ENCODE measurements around the gene DYSF. TPM values are rescaled to one million over a fixed set of nuclear protein-coding genes. Genes with fewer than 3 reads are reported as not detected.

The DYSF gene
- total and polyA plus RNA-seq, 2 donors (not counting 1 experiment from before 2014, with no cell fraction given) = 0.17 to 0.43 TPM

GRCh38 chr2:71526141-71526540, 72.8 kb downstream of the DYSF start:
- no peak overlapping the region for H3K27ac ChIP-seq (ENCODE audit: low read length in 2 of 2)
- no peak overlapping the region for H2AFZ ChIP-seq (ENCODE audit: insufficient read depth, low read depth, low read length, poor library complexity, severe bottlenecking)
- no peak overlapping the region for H3K4me3 Mint-ChIP-seq
- H3K4me1 ChIP-seq (ENCODE audit: control insufficient read depth in 2 of 2, insufficient read depth in 2 of 2, low read length in 2 of 2) = no peaks in the 10 kb centered on the region
- peaks cover 0 to 5% (median 0%) of the 10 kb centered on the region in 4 experiments for H3K27me3 ChIP-seq (replicated peaks in 1 of 4; ENCODE audit: control extremely low read depth in 1 of 4, control insufficient read depth in 3 of 4, insufficient read depth in 4 of 4, low read length in 3 of 4)
- ChIA-PET CTCF (interaction anchor here (0.5 to 2.2 kb wide), 3 partner anchors 12 to 369 kb away, joined by 3 to 4 read pairs (median 3); no protein-coding TSS in a partner anchor), POLR2A (no interaction called here)
- H3K4me3 ChIP-seq (ENCODE audit: control extremely low read depth in 1 of 5, extremely low read depth in 1 of 5, insufficient read depth in 1 of 5, low read depth in 2 of 5, low read length in 4 of 5) = no peak overlapping the region
- no peak overlapping the region for H3K4me2 ChIP-seq (replicated peaks; ENCODE audit: low read depth, low read length, poor library complexity, severe bottlenecking)
- DNase-seq (no peak), ATAC-seq (ENCODE audit: low read depth) (no peak)
- H3K36me3 ChIP-seq (replicated peaks in 1 of 2; ENCODE audit: control extremely low read depth in 1 of 2, control insufficient read depth in 1 of 2, extremely low read depth in 1 of 2, insufficient read depth in 2 of 2, low read length in 1 of 2) = no peaks in the 10 kb centered on the region
- peaks cover 37% of the 10 kb centered on the region for H3K27me3 Mint-ChIP-seq
- 94% methylated on average over 16 of the region's 17 CpGs for WGBS (ENCODE audit: insufficient coverage)
- no peak for TF ChIP-seq CTCF (IDR thresholded peaks at IDR 0.05)
- intact Hi-C loops (cut with micrococcal nuclease) = no loop called here
- no peak overlapping the region for H3K9ac ChIP-seq (ENCODE audit: low read length)
- H3K9me3 ChIP-seq (ENCODE audit: control extremely low read depth in 1 of 3, control insufficient read depth in 2 of 3, insufficient read depth in 1 of 3, low read length in 2 of 3) = peaks cover 0 to 5% (median 0%) of the 10 kb centered on the region in 3 donors
- no peak overlapping the region for H3K27ac Mint-ChIP-seq
- H3K79me2 ChIP-seq (ENCODE audit: control insufficient read depth, insufficient read depth, low read length) = no peaks in the 10 kb centered on the region
- peaks cover 1% of the 10 kb centered on the region for H3K9me3 Mint-ChIP-seq (ENCODE audit: insufficient read depth)
- no peaks in the 10 kb centered on the region for H4K20me1 ChIP-seq (ENCODE audit: control insufficient read depth, insufficient read depth, low read length, poor library complexity, severe bottlenecking)
- H3K4me1 Mint-ChIP-seq = no peaks in the 10 kb centered on the region

- Histone ChIP-seq H3K9me3 (ENCODE audit: control extremely low read depth in 1 of 3, control insufficient read depth in 2 of 3, insufficient read depth in 1 of 3, low read length in 2 of 3) (no peaks in the 10 kb centered on the region), H3K27me3 (replicated peaks in 1 of 4; ENCODE audit: control extremely low read depth in 1 of 4, control insufficient read depth in 3 of 4, insufficient read depth in 4 of 4, low read length in 3 of 4) (peaks cover 0 to 4% (median 0%) of the 10 kb centered on the region in 4 experiments), H3K27ac (ENCODE audit: low read length in 2 of 2) (no peak overlapping the region), H3K36me3 (replicated peaks in 1 of 2; ENCODE audit: control extremely low read depth in 1 of 2, control insufficient read depth in 1 of 2, extremely low read depth in 1 of 2, insufficient read depth in 2 of 2, low read length in 1 of 2) (no peaks in the 10 kb centered on the region), H2AFZ (ENCODE audit: insufficient read depth, low read depth, low read length, poor library complexity, severe bottlenecking) (no peak overlapping the region), H3K4me3 (ENCODE audit: control extremely low read depth in 1 of 5, extremely low read depth in 1 of 5, insufficient read depth in 1 of 5, low read depth in 2 of 5, low read length in 4 of 5) (no peak overlapping the region), H3K79me2 (ENCODE audit: control insufficient read depth, insufficient read depth, low read length) (no peaks in the 10 kb centered on the region), H4K20me1 (ENCODE audit: control insufficient read depth, insufficient read depth, low read length, poor library complexity, severe bottlenecking) (no peaks in the 10 kb centered on the region), H3K4me2 (replicated peaks; ENCODE audit: low read depth, low read length, poor library complexity, severe bottlenecking) (no peak overlapping the region), H3K4me1 (ENCODE audit: control insufficient read depth in 2 of 2, insufficient read depth in 2 of 2, low read length in 2 of 2) (no peaks in the 10 kb centered on the region), H3K9ac (ENCODE audit: low read length) (no peak overlapping the region)
- TF ChIP-seq EZH2 (IDR thresholded peaks at IDR 0.05; ENCODE audit: borderline replicate concordance, insufficient read depth, low read depth, low read length, poor library complexity, severe bottlenecking) (no peak), CTCF (IDR thresholded peaks at IDR 0.05) (no peak)
- no peaks in the 10 kb centered on the region for H3K9me3 Mint-ChIP-seq (ENCODE audit: insufficient read depth)
- H3K27me3 Mint-ChIP-seq = peaks cover 40% of the 10 kb centered on the region
- H3K27ac Mint-ChIP-seq = no peak overlapping the region
- 92% methylated on average over 2 of the region's 9 CpGs for WGBS (ENCODE audit: insufficient coverage)
- H3K4me1 Mint-ChIP-seq = no peaks in the 10 kb centered on the region
- DNase-seq (no peak), ATAC-seq (ENCODE audit: low read depth) (no peak)
- ChIA-PET CTCF (interaction anchor here (0.5 to 2.2 kb wide), 5 partner anchors 13 to 370 kb away, joined by 3 to 6 read pairs (median 3); no protein-coding TSS in a partner anchor), POLR2A (no interaction called here)
- intact Hi-C loops (cut with micrococcal nuclease) = no loop called here
- no peak overlapping the region for H3K4me3 Mint-ChIP-seq
Observed at GRCh38 chr2:71526975-71527374, 73.6 kb downstream of the DYSF start.

Data from B cell (primary cell).